A549 (cell line): ENCODE results near the gene ZBTB46. TPM values are rescaled to one million over a fixed set of nuclear protein-coding genes. Genes with fewer than 3 reads are reported as not detected.
A peak's percentile ranks its signal among the peaks of the same experiment; 100 is the strongest.

Experiments
- ATAC-seq, 2 experiments: fragments of 200-7000 bp in 1 of 2; fragments of >200 bp in 1 of 2; cut with Nextera tagmentation in 1 of 2; cut with Tn5 transposase in 1 of 2; 3 replicates each; pipeline versions ENCODE4 v1.8.0 to v1.9.1; 2018 to 2020; ENCODE audit warnings: mild to moderate bottlenecking in 1 of 2, moderate library complexity in 1 of 2
- CTCF ChIA-PET: fragments of 300-600 bp; sonication (Branson Sonifier 250); formaldehyde crosslinking; extraction: SDS; loops from one replicate; lab custom pipeline; 2021; ENCODE audit warnings: antibody characterized with exemption, inconsistent platforms; lab: Yijun Ruan, JAX
- POLR2A ChIA-PET: fragments of 350-600 bp; formaldehyde crosslinking; extraction: SDS; loops from one replicate; lab custom pipeline; 2021; ENCODE audit warnings: antibody characterized with exemption, inconsistent platforms; lab: Yijun Ruan, JAX
- DNase-seq, 2 experiments: peaks; one replicate each; pipeline versions ENCODE4 v3.0.0 to v3.0.0-alpha.2; 2011 to 2016; ENCODE audit warnings: low read depth in 1 of 2, low spot score in 1 of 2
- FAIRE-seq: peaks from 2 replicates; lab custom pipeline; 2011; peaks lifted over from hg19 to GRCh38; lab: Jason Lieb, UNC
- H3K27ac ChIP-seq, 2 experiments: fragments of >200 bp; sonication (Bioruptor Twin); formaldehyde crosslinking; 3 replicates each; pipeline ENCODE4 v1.5.1; 2016 to 2017
- H3K4me1 ChIP-seq: fragments of >200 bp; sonication (Bioruptor Twin); formaldehyde crosslinking; 3 replicates; pipeline ENCODE4 v1.6.1; 2016
- H3K4me2 ChIP-seq: fragments of >200 bp; sonication (Bioruptor Twin); formaldehyde crosslinking; 3 replicates; pipeline ENCODE4 v1.6.1; 2016
- H3K4me3 ChIP-seq: fragments of >200 bp; sonication (Bioruptor Twin); formaldehyde crosslinking; 3 replicates; pipeline ENCODE4 v1.5.1; 2016
- H3K9me3 ChIP-seq: fragments of >200 bp; sonication (Bioruptor Twin); formaldehyde crosslinking; 3 replicates; pipeline ENCODE4 v1.6.1; 2016
- BCL3 ChIP-seq: fragments of >200 bp; sonication (Bioruptor Twin); formaldehyde crosslinking; IDR thresholded peaks from 3 replicates; pipeline ENCODE4 v1.6.1; 2016
- EHMT2 ChIP-seq: fragments of 200-600 bp; sonication (generic); IDR thresholded peaks from 2 replicates; pipeline ENCODE4 v1.6.1; 2016; ENCODE audit warnings: antibody characterized with exemption, low read depth, mild to moderate bottlenecking, moderate library complexity
- EP300 ChIP-seq, 2 experiments: fragments of >200 bp; sonication (Bioruptor Twin); formaldehyde crosslinking; IDR thresholded peaks; 2 replicates in 1 of 2; 3 replicates in 1 of 2; pipeline ENCODE4 v1.6.1; 2016 to 2017
- FOXS1 ChIP-seq: fragments of 250-450 bp; sonication (Bioruptor Pico); IDR thresholded peaks from 2 replicates; pipeline ENCODE4 v1.5.0; 2020; ENCODE audit warnings: mild to moderate bottlenecking, moderate library complexity
- HDAC2 ChIP-seq: fragments of 200-600 bp; sonication (generic); IDR thresholded peaks from 2 replicates; pipeline ENCODE4 v1.6.1; 2016
- HOXA7 ChIP-seq: fragments of 250-450 bp; sonication (Bioruptor Pico); IDR thresholded peaks from 2 replicates; pipeline ENCODE4 v1.5.0; 2020; ENCODE audit warnings: mild to moderate bottlenecking, moderate library complexity
- HOXB13 ChIP-seq: fragments of 250-450 bp; sonication (Bioruptor Pico); IDR thresholded peaks from 2 replicates; pipeline ENCODE4 v1.5.0; 2020; ENCODE audit warnings: low read depth, mild to moderate bottlenecking, moderate library complexity
- KDM1A ChIP-seq: fragments of 200-600 bp; sonication (generic); IDR thresholded peaks from 2 replicates; pipeline ENCODE4 v1.6.1; 2016; ENCODE audit warnings: low read depth, mild to moderate bottlenecking
- MAX ChIP-seq: IDR thresholded peaks from 2 replicates; pipeline ENCODE4 v1.6.1; 2012
- NR3C1 ChIP-seq: fragments of >200 bp; sonication (Bioruptor Twin); formaldehyde crosslinking; IDR thresholded peaks from 3 replicates; pipeline ENCODE4 v1.6.1; 2017
- PHF8 ChIP-seq: fragments of 200-600 bp; sonication (generic); IDR thresholded peaks from 2 replicates; pipeline ENCODE4 v1.6.1; 2016; ENCODE audit warnings: low read depth, mild to moderate bottlenecking, antibody characterized with exemption, moderate library complexity, borderline replicate concordance
- POLR2A ChIP-seq: IDR thresholded peaks from 2 replicates; pipeline ENCODE4 v1.6.1; 2012; ENCODE audit warnings: mild to moderate bottlenecking, low read length
- RAD21 ChIP-seq, 2 experiments: fragments of >200 bp in 1 of 2; sonication (Bioruptor Twin) in 1 of 2; formaldehyde crosslinking in 1 of 2; IDR thresholded peaks in 1 of 2; conservative IDR thresholded peaks in 1 of 2; 2 replicates in 1 of 2; 3 replicates in 1 of 2; pipeline ENCODE4 v1.6.1; 2012 to 2018; ENCODE audit warnings: inconsistent platforms in 1 of 2
- RARB ChIP-seq: fragments of 250-450 bp; sonication (Bioruptor Pico); IDR thresholded peaks from 2 replicates; pipeline ENCODE4 v1.8.0; 2021; ENCODE audit warnings: mild to moderate bottlenecking, moderate library complexity
- RCOR1 ChIP-seq: fragments of 150-350 bp; IDR thresholded peaks from 2 replicates; pipeline ENCODE4 v1.6.1; 2014; ENCODE audit warnings: antibody characterized with exemption, low read length, low read depth
- RFX5 ChIP-seq: fragments of 450-650 bp; IDR thresholded peaks from 2 replicates; pipeline ENCODE4 v1.7.1; 2014; ENCODE audit warnings: antibody characterized with exemption, mild to moderate bottlenecking, moderate library complexity
- TFCP2L1 ChIP-seq: fragments of 250-450 bp; sonication (Bioruptor Pico); IDR thresholded peaks from 2 replicates; pipeline ENCODE4 v1.5.0; 2021; ENCODE audit warnings: mild to moderate bottlenecking
- TP53 ChIP-seq: fragments of 250-450 bp; sonication (Bioruptor Pico); IDR thresholded peaks from 2 replicates; pipeline ENCODE4 v1.5.0; 2021; ENCODE audit warnings: mild to moderate bottlenecking, moderate library complexity
- ZC3H11A ChIP-seq: fragments of 450-650 bp; IDR thresholded peaks from 2 replicates; pipeline ENCODE4 v1.6.1; 2014; ENCODE audit warnings: antibody characterized with exemption, mild to moderate bottlenecking
- WGBS: methylation state at CpG from one replicate; pipeline ENCODE4 v1.1.6; 2017; ENCODE audit errors: missing lambda C conversion rate; 5-methylcytosine and 5-hydroxymethylcytosine counted together
- polyA plus RNA-seq, 4 experiments: library from polyadenylated mRNA; depleted of rRNA in 3 of 4; stranded (reverse); fragments of >200 nt; fragmentation: RNase III in 1 of 4; extraction: RNeasy Plus Mini Kit Qiagen cat#74134 plus additional on column Dnase treatment in 1 of 4; gene quantifications; 2 replicates in 3 of 4; 3 replicates in 1 of 4; pipeline ENCODE4 v1.2.3, GENCODE V29; 2011 to 2017
- TF ChIP-seq, protein P1 (sequence below): IDR thresholded peaks from 2 replicates; pipeline ENCODE4 v1.6.1; 2012; ENCODE audit warnings: low read depth, borderline replicate concordance
- TF ChIP-seq, protein P2 (sequence below): fragments of 450-650 bp; IDR thresholded peaks from 2 replicates; pipeline ENCODE4 v1.6.1; 2014; ENCODE audit warnings: antibody characterized with exemption
- TF ChIP-seq, protein P3 (sequence below): fragments of 200-600 bp; sonication (generic); IDR thresholded peaks from 2 replicates; pipeline ENCODE4 v1.6.1; 2016; ENCODE audit warnings: antibody characterized with exemption, mild to moderate bottlenecking, moderate library complexity

The ZBTB46 gene
- polyA plus RNA-seq, 2 of the 4 experiments (the other 2 are of a cell fraction): 0.17 to 0.43 TPM

- FAIRE-seq: no peak
These were observed 7.3 kb downstream of the ZBTB46 start for GRCh38 chr20:63823691-63824311.

DNA sequence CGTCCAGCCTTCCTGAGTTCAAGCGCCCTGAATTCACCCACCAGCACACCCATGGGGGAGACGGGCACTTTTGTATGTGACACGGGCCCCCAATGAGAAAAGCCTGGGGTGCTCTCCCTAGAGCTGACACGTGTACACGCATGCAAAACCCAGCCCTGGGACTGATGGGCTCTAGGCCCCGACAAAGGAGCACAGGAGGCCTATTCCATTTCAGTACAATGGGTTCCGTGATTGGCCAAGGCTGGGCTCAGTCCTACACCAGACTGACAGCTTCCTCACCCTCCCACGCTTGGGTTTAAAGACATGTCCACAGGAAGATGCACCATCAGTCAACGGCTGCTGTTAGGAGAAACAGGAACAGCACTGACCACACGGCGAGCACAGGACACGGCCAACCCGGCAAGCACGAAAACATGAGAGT is 8.8 kb downstream of the ZBTB46 start:
- TF ChIP-seq HDAC2: no peak
- TF ChIP-seq, protein P1, sequence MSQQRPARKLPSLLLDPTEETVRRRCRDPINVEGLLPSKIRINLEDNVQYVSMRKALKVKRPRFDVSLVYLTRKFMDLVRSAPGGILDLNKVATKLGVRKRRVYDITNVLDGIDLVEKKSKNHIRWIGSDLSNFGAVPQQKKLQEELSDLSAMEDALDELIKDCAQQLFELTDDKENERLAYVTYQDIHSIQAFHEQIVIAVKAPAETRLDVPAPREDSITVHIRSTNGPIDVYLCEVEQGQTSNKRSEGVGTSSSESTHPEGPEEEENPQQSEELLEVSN: no peak
- TF ChIP-seq RFX5: no peak
- TF ChIP-seq RAD21 (conservative IDR thresholded peaks at IDR 0.05 in 1 of 2, IDR thresholded peaks at IDR 0.05 in 1 of 2): no peak
- no peak for TF ChIP-seq EHMT2
- no peak for TF ChIP-seq MAX
- no peak for TF ChIP-seq KDM1A
- no peak for TF ChIP-seq ZC3H11A
- TF ChIP-seq, protein P2, sequence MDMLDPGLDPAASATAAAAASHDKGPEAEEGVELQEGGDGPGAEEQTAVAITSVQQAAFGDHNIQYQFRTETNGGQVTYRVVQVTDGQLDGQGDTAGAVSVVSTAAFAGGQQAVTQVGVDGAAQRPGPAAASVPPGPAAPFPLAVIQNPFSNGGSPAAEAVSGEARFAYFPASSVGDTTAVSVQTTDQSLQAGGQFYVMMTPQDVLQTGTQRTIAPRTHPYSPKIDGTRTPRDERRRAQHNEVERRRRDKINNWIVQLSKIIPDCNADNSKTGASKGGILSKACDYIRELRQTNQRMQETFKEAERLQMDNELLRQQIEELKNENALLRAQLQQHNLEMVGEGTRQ: no peak
- TF ChIP-seq TFCP2L1: no peak
- no peak for TF ChIP-seq POLR2A
- no peak for TF ChIP-seq FOXS1
- no peak for TF ChIP-seq RCOR1
- TF ChIP-seq, protein P3, sequence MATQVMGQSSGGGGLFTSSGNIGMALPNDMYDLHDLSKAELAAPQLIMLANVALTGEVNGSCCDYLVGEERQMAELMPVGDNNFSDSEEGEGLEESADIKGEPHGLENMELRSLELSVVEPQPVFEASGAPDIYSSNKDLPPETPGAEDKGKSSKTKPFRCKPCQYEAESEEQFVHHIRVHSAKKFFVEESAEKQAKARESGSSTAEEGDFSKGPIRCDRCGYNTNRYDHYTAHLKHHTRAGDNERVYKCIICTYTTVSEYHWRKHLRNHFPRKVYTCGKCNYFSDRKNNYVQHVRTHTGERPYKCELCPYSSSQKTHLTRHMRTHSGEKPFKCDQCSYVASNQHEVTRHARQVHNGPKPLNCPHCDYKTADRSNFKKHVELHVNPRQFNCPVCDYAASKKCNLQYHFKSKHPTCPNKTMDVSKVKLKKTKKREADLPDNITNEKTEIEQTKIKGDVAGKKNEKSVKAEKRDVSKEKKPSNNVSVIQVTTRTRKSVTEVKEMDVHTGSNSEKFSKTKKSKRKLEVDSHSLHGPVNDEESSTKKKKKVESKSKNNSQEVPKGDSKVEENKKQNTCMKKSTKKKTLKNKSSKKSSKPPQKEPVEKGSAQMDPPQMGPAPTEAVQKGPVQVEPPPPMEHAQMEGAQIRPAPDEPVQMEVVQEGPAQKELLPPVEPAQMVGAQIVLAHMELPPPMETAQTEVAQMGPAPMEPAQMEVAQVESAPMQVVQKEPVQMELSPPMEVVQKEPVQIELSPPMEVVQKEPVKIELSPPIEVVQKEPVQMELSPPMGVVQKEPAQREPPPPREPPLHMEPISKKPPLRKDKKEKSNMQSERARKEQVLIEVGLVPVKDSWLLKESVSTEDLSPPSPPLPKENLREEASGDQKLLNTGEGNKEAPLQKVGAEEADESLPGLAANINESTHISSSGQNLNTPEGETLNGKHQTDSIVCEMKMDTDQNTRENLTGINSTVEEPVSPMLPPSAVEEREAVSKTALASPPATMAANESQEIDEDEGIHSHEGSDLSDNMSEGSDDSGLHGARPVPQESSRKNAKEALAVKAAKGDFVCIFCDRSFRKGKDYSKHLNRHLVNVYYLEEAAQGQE: no peak
- TF ChIP-seq TP53: no peak
- TF ChIP-seq HOXB13 (CRISPR knock-in tag): no peak
- TF ChIP-seq BCL3: no peak
- TF ChIP-seq PHF8: no peak
- TF ChIP-seq EP300 (IDR thresholded peaks at IDR 0.05): no peak
- TF ChIP-seq, all 56 proteins: peak for 0
- Histone ChIP-seq H3K4me1 (0 out of 3 replicates have a peak, but pooled peaks cover 5% of the 10 kb centered on the region), H3K9me3 (no peaks in the 10 kb centered on the region), H3K4me3 (no peak overlapping the region), H3K27ac (no peak overlapping the region), H3K4me2 (no peak overlapping the region)
- ChIA-PET POLR2A (no interaction called here), CTCF (interaction anchor here (0.6 to 3.2 kb wide), 3 partner anchors 13 to 42 kb away, joined by 3 to 10 read pairs (median 3); no protein-coding TSS in a partner anchor)
- no peak for FAIRE-seq
- DNase-seq: no peak
- ATAC-seq: peak in 1 of 2 experiments; percentile 26; a peak in 1 of 6 replicates
- 75% methylated on average over 15 of the region's 15 CpGs for WGBS

More at GRCh38 chr20:63823691-63824311, 7.3 kb downstream of the ZBTB46 start:
- Histone ChIP-seq H3K27ac (no peak overlapping the region), H3K9me3 (no peaks in the 10 kb centered on the region), H3K4me1 (0 out of 3 replicates have a peak, but pooled peaks cover 5% of the 10 kb centered on the region), H3K4me3 (no peak overlapping the region), H3K4me2 (no peak overlapping the region)
- DNase-seq: no peak
- TF ChIP-seq KDM1A (no peak), NR3C1 (no peak), PHF8 (no peak), RARB (CRISPR knock-in tag) (no peak), HOXA7 (CRISPR knock-in tag) (no peak)
- POLR2A ChIA-PET: no interaction called here
- ATAC-seq: no peak
- WGBS: 47% methylated on average over 12 of the region's 12 CpGs
- CTCF ChIA-PET: interaction anchor here (0.8 to 3.2 kb wide), 2 partner anchors 11 to 38 kb away, joined by 3 to 10 read pairs; no protein-coding TSS in a partner anchor
